MCF 10A (cell line): Measurements from ENCODE around the gene TNFRSF1B. TPM values are rescaled to one million over a fixed set of nuclear protein-coding genes. Genes with fewer than 3 reads are reported as not detected.

Experiments used
- BruUV-seq: library from RNA; stranded (reverse); fragments of 400-500 nt; replicated peaks from 2 replicates; lab custom pipeline; 2021; lab: Mats Ljungman, UMichigan
- CTCF ChIA-PET: fragments of 300-600 bp; sonication (Branson Sonifier 250); formaldehyde crosslinking; extraction: SDS; loops from one replicate; lab custom pipeline; 2021; ENCODE audit warnings: antibody characterized with exemption, inconsistent platforms; lab: Yijun Ruan, JAX
- POLR2A ChIA-PET: fragments of 300-600, 350-650 bp; sonication (Branson Sonifier 250); formaldehyde crosslinking; extraction: SDS; loops from one replicate; lab custom pipeline; 2020; ENCODE audit warnings: antibody characterized with exemption, inconsistent platforms; lab: Yijun Ruan, JAX
- DNase-seq: peaks from one replicate; pipeline ENCODE4 v3.0.0-alpha.2; 2018; ENCODE audit not compliant: unreplicated experiment
- H3K27ac Mint-ChIP-seq: one replicate; pipeline ENCODE4 v1.8.0; 2022; ENCODE audit warnings: mild to moderate bottlenecking, low read depth, mixed read lengths; ENCODE audit not compliant: unreplicated experiment
- H3K27me3 Mint-ChIP-seq: one replicate; pipeline ENCODE4 v1.8.0; 2022; ENCODE audit warnings: mixed read lengths; ENCODE audit not compliant: insufficient read depth, unreplicated experiment
- H3K36me3 Mint-ChIP-seq: one replicate; pipeline ENCODE4 v1.8.0; 2022; ENCODE audit warnings: mild to moderate bottlenecking, moderate library complexity, mixed read lengths; ENCODE audit not compliant: insufficient read depth, unreplicated experiment
- H3K4me1 Mint-ChIP-seq: one replicate; pipeline ENCODE4 v1.8.0; 2022; ENCODE audit warnings: mixed read lengths; ENCODE audit not compliant: insufficient read depth, unreplicated experiment
- H3K4me3 Mint-ChIP-seq: one replicate; pipeline ENCODE4 v1.8.0; 2022; ENCODE audit warnings: mild to moderate bottlenecking, moderate library complexity, mixed read lengths; ENCODE audit not compliant: unreplicated experiment
- H3K9me3 Mint-ChIP-seq: one replicate; pipeline ENCODE4 v1.8.0; 2022; ENCODE audit warnings: mixed read lengths; ENCODE audit not compliant: unreplicated experiment
- CTCF ChIP-seq: fragments of 200-600 bp; IDR thresholded peaks from one replicate; pipeline ENCODE4 v1.8.0; 2022; ENCODE audit warnings: antibody characterized with exemption, mild to moderate bottlenecking; ENCODE audit not compliant: unreplicated experiment
- intact Hi-C: fragments of 100-400 bp; cut with micrococcal nuclease; formaldehyde crosslinking; loops from 2 replicates; pipeline ENCODE4 v1.14.1; 2022
- microRNA-seq: library from miRNA; unstranded; fragments of <30 nt; microRNA quantifications from one replicate; pipeline ENCODE4 v1.2.0, GENCODE V29; 2022
- total RNA-seq: library from RNA; stranded (reverse); gene quantifications from 2 replicates; pipeline ENCODE4 v1.2.3, GENCODE V29; 2022

TNFRSF1B gene
- total RNA-seq, 1 experiment from 2014 or later, result not detected

GRCh38 chr1:12258272-12258671, 91.5 kb downstream of the TNFRSF1B start:
- Mint-ChIP-seq H3K9me3 (no peaks in the 10 kb centered on the region), H3K36me3 (peaks cover 97% of the 10 kb centered on the region), H3K4me3 (no peak overlapping the region), H3K27ac (no peak overlapping the region), H3K27me3 (no peaks in the 10 kb centered on the region), H3K4me1 (no peaks in the 10 kb centered on the region)
- BruUV-seq, result no TSS peak
- intact Hi-C loops, result no loop called here
- no peak for TF ChIP-seq CTCF
- CTCF ChIA-PET, result interaction anchor here (0.6 kb wide), 1 partner anchor 49 kb away, joined by 3 read pairs; no protein-coding TSS in a partner anchor
- POLR2A ChIA-PET, result no interaction called here
- no peak for DNase-seq

Small RNA genes lying within 50 kb of the gene (microRNA-seq; reads per million reads assigned to microRNA genes)
- gene MIR4632 (not detected), gene MIR7846 (not detected)

Other genes with a start within 250 kb of the TNFRSF1B start
- 20.4 and 24.3 TPM in 2 replicates for gene KIAA2013, start 240.6 kb upstream of the TNFRSF1B start, total RNA-seq
- 47.2 and 48.2 TPM in 2 replicates for gene PLOD1, start 232.3 kb upstream of the TNFRSF1B start, total RNA-seq
- 95.6 and 105 TPM in 2 replicates for gene MFN2, start 186.5 kb upstream of the TNFRSF1B start, total RNA-seq
- 22.1 and 25.3 TPM in 2 replicates for gene MIIP, start 147.5 kb upstream of the TNFRSF1B start, total RNA-seq
- gene TNFRSF8, start 103.7 kb upstream of the TNFRSF1B start, total RNA-seq, result not detected in 2 replicates
- 36.5 and 39.3 TPM in 2 replicates for gene VPS13D, start 63.0 kb downstream of the TNFRSF1B start, total RNA-seq